Lower leg skin (tissue), 3 donors: ENCODE results near the gene PES1.

Source experiments
- POLR2A ChIP-seq, 2 donors: fragments of 450-650 bp; IDR thresholded peaks; one replicate each; pipeline ENCODE4 v1.6.1; 2016 to 2017; ENCODE audit warnings: antibody characterized with exemption in 2 of 2, mild to moderate bottlenecking in 1 of 2, moderate library complexity in 1 of 2
- TF ChIP-seq, protein P1 (sequence below), 3 donors: fragments of 450-650 bp; IDR thresholded peaks; one replicate each; pipeline ENCODE4 v1.5.1; 2016; ENCODE audit warnings: antibody characterized with exemption in 3 of 3, mild to moderate bottlenecking in 3 of 3, moderate library complexity in 2 of 3

DNA sequence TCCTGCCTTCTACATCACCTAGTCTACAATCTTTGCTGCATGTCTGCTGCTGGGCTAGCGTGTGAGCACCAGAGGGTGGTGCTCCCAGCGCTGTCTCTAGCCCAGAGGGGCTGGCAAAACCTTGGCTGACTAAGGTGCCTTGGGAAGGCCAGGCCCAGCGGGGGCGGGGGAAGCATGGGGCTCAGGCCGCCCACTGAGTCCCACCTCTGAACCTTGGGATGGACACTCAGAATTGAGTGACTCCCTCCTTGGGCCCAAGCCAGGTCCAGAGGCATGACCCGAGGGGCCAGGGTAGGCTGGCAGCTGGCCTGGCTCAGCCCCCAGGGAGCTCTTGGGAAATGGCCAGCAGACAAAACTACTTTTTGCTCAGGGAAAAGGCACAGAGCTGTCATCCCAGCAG is 9.7 kb downstream of the PES1 start:
- TF ChIP-seq POLR2A (IDR thresholded peaks at IDR 0.05): no peak
- TF ChIP-seq, protein P1, sequence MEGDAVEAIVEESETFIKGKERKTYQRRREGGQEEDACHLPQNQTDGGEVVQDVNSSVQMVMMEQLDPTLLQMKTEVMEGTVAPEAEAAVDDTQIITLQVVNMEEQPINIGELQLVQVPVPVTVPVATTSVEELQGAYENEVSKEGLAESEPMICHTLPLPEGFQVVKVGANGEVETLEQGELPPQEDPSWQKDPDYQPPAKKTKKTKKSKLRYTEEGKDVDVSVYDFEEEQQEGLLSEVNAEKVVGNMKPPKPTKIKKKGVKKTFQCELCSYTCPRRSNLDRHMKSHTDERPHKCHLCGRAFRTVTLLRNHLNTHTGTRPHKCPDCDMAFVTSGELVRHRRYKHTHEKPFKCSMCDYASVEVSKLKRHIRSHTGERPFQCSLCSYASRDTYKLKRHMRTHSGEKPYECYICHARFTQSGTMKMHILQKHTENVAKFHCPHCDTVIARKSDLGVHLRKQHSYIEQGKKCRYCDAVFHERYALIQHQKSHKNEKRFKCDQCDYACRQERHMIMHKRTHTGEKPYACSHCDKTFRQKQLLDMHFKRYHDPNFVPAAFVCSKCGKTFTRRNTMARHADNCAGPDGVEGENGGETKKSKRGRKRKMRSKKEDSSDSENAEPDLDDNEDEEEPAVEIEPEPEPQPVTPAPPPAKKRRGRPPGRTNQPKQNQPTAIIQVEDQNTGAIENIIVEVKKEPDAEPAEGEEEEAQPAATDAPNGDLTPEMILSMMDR (IDR thresholded peaks at IDR 0.05): no peak
